Stimulated activated CD8-positive, alpha-beta memory T cell treated with anti-CD3 and anti-CD28 coated beads, Interleukin-4, amount 100 ng/mL, for 4 hours (primary cell): ENCODE results near the gene ZNF354B.
"Not testable (repeated sequence)": the region's sequence is repeated elsewhere in the genome, so short reads cannot be mapped to it uniquely, and the experiment has no call there.

Source experiments
- DNase-seq, 2 donors: peaks; one replicate each; pipeline ENCODE4 v3.0.0-alpha.2; 2020; ENCODE audit warnings: low read depth in 2 of 2, low spot score in 1 of 2

Gene ZNF354B

DNA sequence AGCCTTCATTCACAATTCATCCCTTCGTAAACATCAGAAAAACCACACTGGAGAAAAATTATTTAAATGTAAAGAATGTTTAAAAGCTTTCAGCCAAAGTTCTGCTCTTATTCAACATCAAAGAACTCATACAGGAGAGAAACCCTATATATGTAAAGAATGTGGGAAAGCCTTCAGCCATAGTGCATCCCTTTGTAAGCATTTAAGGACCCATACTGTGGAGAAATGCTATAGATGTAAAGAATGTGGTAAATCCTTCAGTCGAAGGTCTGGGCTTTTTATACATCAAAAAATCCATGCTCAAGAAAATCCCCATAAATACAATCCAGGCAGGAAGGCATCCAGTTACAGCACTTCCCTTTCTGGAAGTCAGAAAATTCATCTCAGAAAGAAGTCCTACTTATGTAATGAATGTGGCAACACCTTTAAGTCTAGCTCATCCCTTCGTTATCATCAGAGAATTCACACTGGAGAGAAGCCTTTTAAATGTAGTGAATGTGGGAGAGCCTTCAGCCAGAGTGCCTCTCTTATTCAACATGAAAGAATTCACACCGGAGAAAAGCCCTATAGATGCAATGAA, 23.5 kb downstream of the ZNF354B start:
- not testable (repeated sequence) for DNase-seq

- no peak for DNase-seq
These were observed 24.2 kb downstream of the ZNF354B start for GRCh38 chr5:178883815-178884430.

- no peak for DNase-seq
These were observed 36.1 kb downstream of the ZNF354B start, which contains the start of gene ZFP2 for GRCh38 chr5:178895615-178896571. Gene ZFP2, plus strand, starts transcription at chr5:178895913. Its CDS starts 35,401 bp downstream, at chr5:178931314.

- no peak for DNase-seq
These were observed 39.5 kb downstream of the ZNF354B start for GRCh38 chr5:178899289-178899688.

DNA sequence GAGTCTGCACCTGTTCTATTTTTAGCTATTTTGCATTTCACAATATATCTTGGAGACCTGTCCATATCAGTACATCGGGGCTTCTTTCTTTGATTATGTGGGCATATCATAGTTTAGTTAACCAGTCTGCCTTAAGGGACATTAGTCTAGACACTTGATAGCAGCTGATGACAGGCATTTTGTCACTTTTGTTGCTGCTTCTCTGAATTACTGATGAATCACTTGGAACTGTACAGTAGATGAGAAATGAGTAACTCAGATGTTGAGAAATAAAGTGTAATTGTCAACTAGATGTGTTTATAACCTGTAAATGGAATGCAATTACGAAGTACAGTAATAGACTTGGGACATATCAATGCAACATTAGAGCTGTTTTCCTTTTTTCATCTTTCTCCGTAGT, 43.1 kb downstream of the ZNF354B start:
- DNase-seq = no peak

DNA sequence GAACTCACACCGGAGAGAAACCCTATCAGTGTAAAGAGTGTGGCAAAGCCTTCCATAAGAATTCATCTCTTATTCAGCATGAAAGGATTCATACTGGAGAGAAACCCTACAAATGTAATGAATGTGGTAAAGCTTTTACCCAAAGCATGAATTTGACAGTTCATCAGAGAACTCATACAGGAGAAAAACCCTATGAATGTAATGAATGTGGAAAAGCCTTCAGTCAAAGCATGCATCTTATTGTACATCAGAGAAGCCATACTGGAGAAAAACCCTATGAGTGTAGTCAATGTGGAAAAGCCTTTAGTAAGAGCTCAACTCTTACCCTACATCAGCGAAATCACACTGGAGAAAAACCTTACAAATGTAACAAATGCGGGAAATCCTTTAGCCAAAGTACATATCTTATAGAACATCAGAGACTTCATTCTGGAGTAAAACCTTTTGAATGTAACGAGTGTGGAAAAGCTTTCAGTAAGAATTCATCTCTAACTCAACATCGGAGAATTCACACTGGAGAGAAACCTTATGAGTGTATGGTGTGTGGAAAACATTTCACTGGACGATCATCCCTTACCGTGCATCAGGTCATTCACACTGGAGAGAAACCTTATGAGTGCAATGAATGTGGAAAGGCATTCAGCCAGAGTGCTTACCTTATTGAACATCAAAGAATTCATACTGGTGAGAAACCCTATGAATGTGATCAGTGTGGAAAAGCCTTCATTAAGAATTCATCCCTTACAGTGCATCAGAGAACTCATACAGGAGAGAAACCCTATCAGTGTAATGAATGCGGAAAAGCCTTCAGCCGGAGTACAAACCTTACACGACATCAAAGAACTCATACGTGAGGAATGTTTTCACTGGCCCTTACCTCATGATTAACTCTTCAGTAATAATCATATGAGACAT, 72.3 kb downstream of the ZNF354B start:
- no peak for DNase-seq
